ENCODE data around the gene HSD17B13. TPM values are rescaled to one million over a fixed set of nuclear protein-coding genes. Genes with fewer than 3 reads are reported as not detected.

HSD17B13 gene
- polyA plus RNA-seq, 1 of the 3 experiments (the other 2 are of a cell fraction): 0.13 TPM

DNA sequence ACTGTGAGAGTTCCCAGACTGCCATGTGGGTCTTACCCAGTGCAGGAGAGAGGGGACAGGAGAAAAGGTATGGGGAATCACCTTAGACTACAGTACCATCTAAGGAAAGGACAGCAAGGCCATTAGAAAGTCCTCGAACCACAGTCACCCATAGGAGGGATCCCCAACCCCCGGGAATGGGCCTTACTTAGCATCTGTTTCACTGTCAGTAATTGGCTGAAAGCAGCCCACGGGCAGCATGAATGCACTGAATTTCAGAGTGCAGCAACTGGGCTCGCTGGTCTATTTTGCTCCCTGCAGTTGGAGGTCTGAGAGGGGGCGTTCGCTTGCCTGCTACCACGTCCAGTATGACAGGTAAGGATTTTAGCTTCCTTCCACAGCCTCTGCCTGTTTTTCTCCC lies 51.9 kb downstream of the HSD17B13 start:
- Histone ChIP-seq H3K9me3 (no peaks in the 10 kb centered on the region), H3K4me3 (ENCODE audit: low read depth in 2 of 2, low read length in 1 of 2) (no peak overlapping the region), H3K9me2 (no peaks in the 10 kb centered on the region), H4K20me1 (ENCODE audit: insufficient read depth) (no peaks in the 10 kb centered on the region), H3K27me3 (ENCODE audit: insufficient read depth) (no peaks in the 10 kb centered on the region), H3K79me2 (ENCODE audit: insufficient read depth) (no peaks in the 10 kb centered on the region), H3K9ac (no peak overlapping the region), H3K36me3 (replicated peaks in 1 of 2; ENCODE audit: control insufficient read depth in 1 of 2, insufficient read depth in 2 of 2, low read length in 1 of 2) (no peaks in the 10 kb centered on the region), H3K27ac (ENCODE audit: low read depth in 2 of 2, low read length in 1 of 2) (no peak overlapping the region), H3F3A (replicated peaks; ENCODE audit: insufficient read depth) (no peaks in the 10 kb centered on the region), H3K4me2 (no peak overlapping the region), H2AFZ (ENCODE audit: low read depth) (0 out of 2 replicates have a peak overlapping the region, but pooled peaks have one; percentile 64), H3K4me1 (ENCODE audit: control insufficient read depth in 1 of 2, insufficient read depth in 2 of 2, low read depth in 1 of 2, low read length in 1 of 2) (no peaks in the 10 kb centered on the region; a peak in 1 of 4 replicates)
- ChIA-PET CTCF (interaction anchor here (1.0 to 2.1 kb wide), 8 partner anchors 32 to 579 kb away, joined by 3 to 9 read pairs (median 4); no protein-coding TSS in a partner anchor), POLR2A (no interaction called here)
- 80% methylated on average over 6 of the region's 7 CpGs for WGBS (ENCODE audit: low lambda C conversion rate)
- TF ChIP-seq EP300 (IDR thresholded peaks at IDR 0.05; ENCODE audit: borderline replicate concordance in 1 of 2, low read depth in 1 of 2, low read length in 1 of 2) (no peak), SIN3A (IDR thresholded peaks at IDR 0.05; ENCODE audit: borderline replicate concordance, low read depth, low read length) (no peak)
- TF ChIP-seq, protein P1, sequence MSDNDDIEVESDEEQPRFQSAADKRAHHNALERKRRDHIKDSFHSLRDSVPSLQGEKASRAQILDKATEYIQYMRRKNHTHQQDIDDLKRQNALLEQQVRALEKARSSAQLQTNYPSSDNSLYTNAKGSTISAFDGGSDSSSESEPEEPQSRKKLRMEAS (IDR thresholded peaks at IDR 0.05; ENCODE audit: low read depth): no peak
- DNase-seq: peak; percentile 2

DNA sequence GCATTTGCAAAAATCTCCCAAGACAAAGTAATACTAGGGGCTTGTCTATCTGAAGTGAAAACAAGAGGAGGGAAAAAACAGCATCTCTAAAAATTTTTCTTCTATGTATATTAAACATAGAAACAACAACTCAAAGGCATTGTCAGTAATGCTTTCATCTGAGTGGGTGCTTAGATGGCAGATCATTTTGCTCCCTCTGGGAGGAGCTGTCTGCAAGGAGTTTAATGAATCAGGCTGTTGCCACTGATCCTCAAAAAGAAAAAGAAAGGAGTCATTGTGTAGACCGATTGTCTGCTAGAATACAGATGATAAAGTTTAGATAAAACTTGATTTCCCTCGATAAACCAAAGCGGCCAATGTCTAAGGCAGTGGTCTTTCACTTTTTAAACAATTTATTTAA lies 52.5 kb downstream of the HSD17B13 start:
- Histone ChIP-seq H3K27ac (ENCODE audit: low read depth in 2 of 2, low read length in 1 of 2) (no peak overlapping the region), H3F3A (replicated peaks; ENCODE audit: insufficient read depth) (no peaks in the 10 kb centered on the region), H4K20me1 (ENCODE audit: insufficient read depth) (no peaks in the 10 kb centered on the region), H3K4me3 (ENCODE audit: low read depth in 2 of 2, low read length in 1 of 2) (no peak overlapping the region), H3K79me2 (ENCODE audit: insufficient read depth) (no peaks in the 10 kb centered on the region), H3K9me3 (no peaks in the 10 kb centered on the region), H3K9me2 (no peaks in the 10 kb centered on the region), H3K27me3 (ENCODE audit: insufficient read depth) (no peaks in the 10 kb centered on the region), H3K36me3 (replicated peaks in 1 of 2; ENCODE audit: control insufficient read depth in 1 of 2, insufficient read depth in 2 of 2, low read length in 1 of 2) (no peaks in the 10 kb centered on the region), H3K9ac (no peak overlapping the region), H3K4me2 (no peak overlapping the region), H2AFZ (ENCODE audit: low read depth) (0 out of 2 replicates have a peak overlapping the region, but pooled peaks have one; percentile 64), H3K4me1 (ENCODE audit: control insufficient read depth in 1 of 2, insufficient read depth in 2 of 2, low read depth in 1 of 2, low read length in 1 of 2) (no peaks in the 10 kb centered on the region; a peak in 1 of 4 replicates)
- TF ChIP-seq RAD21 (IDR thresholded peaks at IDR 0.05; ENCODE audit: low read length) (peak; percentile 87), GABPA (IDR thresholded peaks at IDR 0.05; ENCODE audit: low read depth) (no peak), SMC3 (IDR thresholded peaks at IDR 0.05; ENCODE audit: low read depth, low read length) (peak; percentile 60)
- TF ChIP-seq, protein P2, sequence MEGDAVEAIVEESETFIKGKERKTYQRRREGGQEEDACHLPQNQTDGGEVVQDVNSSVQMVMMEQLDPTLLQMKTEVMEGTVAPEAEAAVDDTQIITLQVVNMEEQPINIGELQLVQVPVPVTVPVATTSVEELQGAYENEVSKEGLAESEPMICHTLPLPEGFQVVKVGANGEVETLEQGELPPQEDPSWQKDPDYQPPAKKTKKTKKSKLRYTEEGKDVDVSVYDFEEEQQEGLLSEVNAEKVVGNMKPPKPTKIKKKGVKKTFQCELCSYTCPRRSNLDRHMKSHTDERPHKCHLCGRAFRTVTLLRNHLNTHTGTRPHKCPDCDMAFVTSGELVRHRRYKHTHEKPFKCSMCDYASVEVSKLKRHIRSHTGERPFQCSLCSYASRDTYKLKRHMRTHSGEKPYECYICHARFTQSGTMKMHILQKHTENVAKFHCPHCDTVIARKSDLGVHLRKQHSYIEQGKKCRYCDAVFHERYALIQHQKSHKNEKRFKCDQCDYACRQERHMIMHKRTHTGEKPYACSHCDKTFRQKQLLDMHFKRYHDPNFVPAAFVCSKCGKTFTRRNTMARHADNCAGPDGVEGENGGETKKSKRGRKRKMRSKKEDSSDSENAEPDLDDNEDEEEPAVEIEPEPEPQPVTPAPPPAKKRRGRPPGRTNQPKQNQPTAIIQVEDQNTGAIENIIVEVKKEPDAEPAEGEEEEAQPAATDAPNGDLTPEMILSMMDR (IDR thresholded peaks at IDR 0.05): peak; percentile 66
- TF ChIP-seq, protein P3, sequence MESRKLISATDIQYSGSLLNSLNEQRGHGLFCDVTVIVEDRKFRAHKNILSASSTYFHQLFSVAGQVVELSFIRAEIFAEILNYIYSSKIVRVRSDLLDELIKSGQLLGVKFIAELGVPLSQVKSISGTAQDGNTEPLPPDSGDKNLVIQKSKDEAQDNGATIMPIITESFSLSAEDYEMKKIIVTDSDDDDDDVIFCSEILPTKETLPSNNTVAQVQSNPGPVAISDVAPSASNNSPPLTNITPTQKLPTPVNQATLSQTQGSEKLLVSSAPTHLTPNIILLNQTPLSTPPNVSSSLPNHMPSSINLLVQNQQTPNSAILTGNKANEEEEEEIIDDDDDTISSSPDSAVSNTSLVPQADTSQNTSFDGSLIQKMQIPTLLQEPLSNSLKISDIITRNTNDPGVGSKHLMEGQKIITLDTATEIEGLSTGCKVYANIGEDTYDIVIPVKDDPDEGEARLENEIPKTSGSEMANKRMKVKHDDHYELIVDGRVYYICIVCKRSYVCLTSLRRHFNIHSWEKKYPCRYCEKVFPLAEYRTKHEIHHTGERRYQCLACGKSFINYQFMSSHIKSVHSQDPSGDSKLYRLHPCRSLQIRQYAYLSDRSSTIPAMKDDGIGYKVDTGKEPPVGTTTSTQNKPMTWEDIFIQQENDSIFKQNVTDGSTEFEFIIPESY (IDR thresholded peaks at IDR 0.05; ENCODE audit: borderline replicate concordance, low read depth): no peak
- DNase-seq: peak; percentile 39
- WGBS (ENCODE audit: low lambda C conversion rate): 62% methylated on average over 3 of the region's 3 CpGs
- ChIA-PET POLR2A (no interaction called here), CTCF (interaction anchor here (1.0 to 1.9 kb wide), 5 partner anchors 106 to 198 kb away, joined by 3 to 8 read pairs (median 4); no protein-coding TSS in a partner anchor)
